Effector memory CD4-positive, alpha-beta T cell (primary cell): ENCODE results near the gene CCNL2.

Experiments
- DNase-seq, 3 donors: peaks; one replicate each; pipeline ENCODE4 v3.0.0-alpha.2; 2020
- H3K27ac ChIP-seq: 2 replicates; pipeline ENCODE4 v1.7.0; 2013; ENCODE audit warnings: mild to moderate bottlenecking, low read length, moderate library complexity; ENCODE audit not compliant: insufficient read depth, poor library complexity, severe bottlenecking
- H3K27me3 ChIP-seq: replicated peaks from 2 replicates; pipeline ENCODE4 v1.7.0; 2013; ENCODE audit warnings: mild to moderate bottlenecking, low read length; ENCODE audit not compliant: insufficient read depth, control insufficient read depth, poor library complexity, severe bottlenecking
- H3K36me3 ChIP-seq: 2 replicates; pipeline ENCODE4 v1.7.0; 2013; ENCODE audit warnings: mild to moderate bottlenecking, low read length, moderate library complexity; ENCODE audit not compliant: control insufficient read depth, insufficient read depth
- H3K4me1 ChIP-seq: 2 replicates; pipeline ENCODE4 v1.7.0; 2013; ENCODE audit warnings: low read length, mild to moderate bottlenecking; ENCODE audit not compliant: control insufficient read depth, insufficient read depth, poor library complexity, severe bottlenecking
- H3K4me3 ChIP-seq: 2 replicates; pipeline ENCODE4 v1.7.0; 2013; ENCODE audit warnings: low read length, low read depth, mild to moderate bottlenecking; ENCODE audit not compliant: insufficient read depth, poor library complexity, severe bottlenecking
- H3K9me3 ChIP-seq: 2 replicates; pipeline ENCODE4 v1.7.0; 2013; ENCODE audit warnings: mild to moderate bottlenecking, low read length, moderate library complexity; ENCODE audit not compliant: control insufficient read depth

CCNL2 gene

DNA sequence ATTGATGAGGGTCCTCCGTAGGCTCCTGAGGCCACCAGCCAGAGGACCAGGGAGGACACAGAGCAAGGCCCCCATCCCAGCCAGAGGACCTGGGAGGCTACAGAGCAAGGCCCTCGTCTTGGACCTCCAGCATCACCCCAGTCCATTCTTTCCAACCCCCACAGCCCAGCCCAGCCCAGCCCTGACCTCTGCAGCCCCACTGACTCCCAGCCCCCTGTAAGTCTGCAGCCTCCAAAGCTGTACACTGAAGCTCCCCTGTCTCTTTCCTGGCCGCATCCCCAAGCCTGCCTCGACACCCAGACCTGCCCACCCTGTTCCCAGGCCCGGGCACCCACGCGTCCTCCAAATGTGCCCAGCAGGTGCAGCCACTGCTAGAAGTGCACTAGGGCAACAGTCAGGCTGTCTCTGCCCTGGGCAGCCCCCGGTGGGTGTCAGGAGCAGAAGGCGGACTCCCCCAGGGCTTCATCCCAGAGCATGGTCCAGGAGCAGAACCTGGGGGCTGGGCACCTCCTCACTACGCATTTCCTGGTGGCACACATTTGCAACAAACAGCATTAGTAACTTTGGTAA is 52.0 kb downstream of the CCNL2 start:
- Histone ChIP-seq H3K4me1 (peaks cover 18% of the 10 kb centered on the region), H3K4me3 (no peak overlapping the region), H3K36me3 (no peaks in the 10 kb centered on the region), H3K27ac (no peak overlapping the region), H3K9me3 (no peaks in the 10 kb centered on the region), H3K27me3 (peaks cover under 1% of the 10 kb centered on the region)
- no peak for DNase-seq

GRCh38 chr1:1346501-1346890 is 52.6 kb downstream of the CCNL2 start:
- Histone ChIP-seq H3K27ac (no peak overlapping the region), H3K9me3 (no peaks in the 10 kb centered on the region), H3K36me3 (no peaks in the 10 kb centered on the region), H3K27me3 (no peaks in the 10 kb centered on the region), H3K4me3 (no peak overlapping the region), H3K4me1 (peaks cover 18% of the 10 kb centered on the region)
- no peak for DNase-seq

DNA sequence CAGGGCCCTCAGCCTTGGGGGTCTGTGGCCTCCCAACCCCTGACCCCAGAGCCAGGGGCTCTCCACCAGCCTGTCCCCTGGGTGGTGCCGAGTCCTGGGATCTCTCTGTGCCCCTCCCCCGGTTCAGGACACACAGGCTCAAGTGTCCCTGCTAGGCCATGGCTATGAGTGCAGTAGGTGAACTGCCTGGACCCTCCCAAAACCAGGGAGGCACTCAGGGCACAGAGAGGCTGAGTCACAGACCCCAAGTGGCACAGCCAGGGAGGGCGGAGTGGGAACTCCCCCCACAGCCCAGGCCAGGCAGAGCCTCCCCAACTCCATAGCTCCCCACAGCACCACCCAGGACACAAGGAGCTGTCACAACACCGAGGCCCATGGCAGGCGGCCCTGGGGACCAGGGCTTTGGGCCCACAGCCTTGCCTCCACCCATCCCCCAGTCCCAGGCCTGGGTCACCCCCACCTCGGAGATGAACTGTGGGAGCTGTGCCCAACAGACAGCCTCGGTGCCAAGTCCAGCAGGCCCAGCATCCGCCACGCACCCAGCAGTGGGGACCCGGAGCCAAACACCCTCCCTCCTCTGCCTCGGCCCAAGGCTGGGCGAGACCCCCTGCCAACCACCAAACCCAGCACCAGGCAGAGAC is 53.2 kb downstream of the CCNL2 start:
- Histone ChIP-seq H3K4me3 (no peak overlapping the region), H3K36me3 (no peaks in the 10 kb centered on the region), H3K27ac (no peak overlapping the region), H3K4me1 (peaks cover 18% of the 10 kb centered on the region), H3K27me3 (no peaks in the 10 kb centered on the region), H3K9me3 (no peaks in the 10 kb centered on the region)
- no peak for DNase-seq

GRCh38 chr1:1345384-1345783 is 53.8 kb downstream of the CCNL2 start:
- no peaks in the 10 kb centered on the region for H3K36me3 ChIP-seq
- H3K4me1 ChIP-seq = peaks cover 18% of the 10 kb centered on the region
- no peaks in the 10 kb centered on the region for H3K9me3 ChIP-seq
- no peak for DNase-seq
- no peak overlapping the region for H3K27ac ChIP-seq
- H3K4me3 ChIP-seq = no peak overlapping the region
- no peaks in the 10 kb centered on the region for H3K27me3 ChIP-seq

DNA sequence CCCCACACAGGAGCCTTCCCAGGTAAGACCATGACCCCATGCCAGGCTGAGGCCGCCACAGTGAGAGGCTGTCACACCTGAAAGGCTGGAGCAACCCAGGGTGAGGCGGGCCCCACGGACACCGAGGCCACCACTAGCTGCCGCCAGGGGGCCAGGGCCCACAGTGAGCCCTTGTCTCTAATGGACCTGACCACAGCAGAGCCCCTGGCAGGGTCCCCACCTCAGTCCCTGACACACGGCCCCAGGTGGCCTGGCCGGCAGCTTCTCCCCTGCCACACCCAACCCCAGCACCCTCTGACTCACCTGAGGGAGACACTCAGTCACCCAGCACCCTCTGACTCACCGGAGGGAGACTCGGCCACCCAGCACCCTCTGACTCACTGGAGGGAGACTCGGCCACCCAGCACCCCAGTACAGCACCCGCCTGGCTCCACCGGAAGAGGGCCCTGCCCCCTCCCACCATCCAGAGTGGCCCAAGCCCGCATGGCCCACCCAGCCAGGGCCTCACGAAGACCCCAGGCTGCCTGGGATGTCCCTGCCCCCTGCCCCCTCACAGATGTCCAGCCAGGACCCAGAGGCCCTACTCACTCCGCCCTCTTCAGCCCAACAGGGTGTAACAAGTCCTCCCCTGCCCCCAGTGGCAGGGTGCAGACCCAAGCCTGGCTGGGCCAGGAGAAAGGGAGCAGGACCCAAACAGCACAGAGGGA is 54.3 kb downstream of the CCNL2 start:
- peaks cover 5% of the 10 kb centered on the region for H3K36me3 ChIP-seq
- H3K4me1 ChIP-seq = peaks cover 17% of the 10 kb centered on the region
- H3K27ac ChIP-seq = no peak overlapping the region
- DNase-seq = peak in 1 of 3 donors; percentile 29
- no peak overlapping the region for H3K4me3 ChIP-seq
- no peaks in the 10 kb centered on the region for H3K9me3 ChIP-seq
- no peaks in the 10 kb centered on the region for H3K27me3 ChIP-seq

- Histone ChIP-seq H3K36me3 (peaks cover 9% of the 10 kb centered on the region), H3K9me3 (no peaks in the 10 kb centered on the region), H3K4me1 (peaks cover 16% of the 10 kb centered on the region), H3K27me3 (no peaks in the 10 kb centered on the region), H3K27ac (no peak overlapping the region), H3K4me3 (no peak overlapping the region)
- DNase-seq = no peak
Measured at GRCh38 chr1:1343811-1344421, 55.2 kb downstream of the CCNL2 start.

DNA sequence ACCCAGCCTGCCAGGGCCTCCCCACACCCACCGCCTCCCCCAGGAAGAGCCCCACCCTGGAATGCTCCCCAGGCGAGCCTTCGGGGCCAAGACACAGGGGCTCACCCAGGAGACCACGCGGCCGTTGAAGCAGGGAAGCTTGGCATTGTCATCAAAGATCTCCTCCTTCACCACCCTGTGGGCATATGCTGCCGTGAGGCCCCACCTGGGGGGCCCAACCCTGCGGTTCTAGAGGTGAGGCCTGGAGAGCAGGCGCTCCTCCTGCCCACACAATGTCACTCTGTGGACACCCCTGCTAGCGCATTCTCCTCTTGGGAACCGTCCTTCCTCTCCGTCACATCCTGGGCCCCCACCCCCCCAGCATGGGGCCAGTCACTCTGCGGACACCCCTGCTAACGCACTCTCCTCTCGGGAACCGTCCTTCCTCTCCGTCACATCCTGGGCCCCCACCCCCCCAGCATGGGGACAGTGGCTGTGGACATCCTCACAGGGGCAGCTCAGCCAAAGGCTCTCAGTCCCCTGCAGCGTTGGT is 56.5 kb downstream of the CCNL2 start:
- no peaks in the 10 kb centered on the region for H3K9me3 ChIP-seq
- peaks cover 11% of the 10 kb centered on the region for H3K36me3 ChIP-seq
- DNase-seq = no peak
- H3K4me1 ChIP-seq = peaks cover 7% of the 10 kb centered on the region
- H3K27ac ChIP-seq = no peak overlapping the region
- no peak overlapping the region for H3K4me3 ChIP-seq
- no peaks in the 10 kb centered on the region for H3K27me3 ChIP-seq

DNA sequence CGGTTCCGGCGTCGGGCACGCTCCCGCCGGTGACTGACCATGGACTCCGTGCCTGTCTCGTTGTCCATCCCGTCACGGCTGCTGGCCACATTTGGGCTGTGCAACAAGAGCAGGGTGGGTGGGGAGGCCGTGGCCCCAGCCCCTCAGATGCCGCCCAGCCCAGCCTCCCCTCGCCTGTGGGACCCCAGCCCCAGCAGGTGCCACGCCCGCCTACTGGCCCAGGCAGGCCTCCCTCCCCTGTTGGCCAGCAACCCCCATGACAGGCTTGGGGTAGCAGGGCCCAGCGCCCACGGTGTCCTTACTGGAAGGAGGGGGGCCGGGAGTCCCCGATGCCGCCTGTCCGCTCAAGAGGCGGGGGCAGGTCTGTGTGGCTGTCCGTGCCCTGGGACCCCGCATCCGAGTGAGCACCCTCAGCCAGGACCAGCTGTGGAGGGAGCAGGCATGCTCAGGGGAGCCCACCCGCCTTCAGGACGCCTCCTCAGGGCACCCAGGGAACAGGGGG is 57.0 kb downstream of the CCNL2 start:
- DNase-seq = no peak
- no peaks in the 10 kb centered on the region for H3K9me3 ChIP-seq
- peaks cover 2% of the 10 kb centered on the region for H3K4me1 ChIP-seq
- H3K27ac ChIP-seq = no peak overlapping the region
- peaks cover 11% of the 10 kb centered on the region for H3K36me3 ChIP-seq
- no peaks in the 10 kb centered on the region for H3K27me3 ChIP-seq
- H3K4me3 ChIP-seq = no peak overlapping the region

GRCh38 chr1:1341549-1342021 is 57.5 kb downstream of the CCNL2 start:
- no peak for DNase-seq

More at GRCh38 chr1:1341549-1342021, 57.5 kb downstream of the CCNL2 start:
- Histone ChIP-seq H3K9me3 (no peaks in the 10 kb centered on the region), H3K36me3 (peaks cover 11% of the 10 kb centered on the region), H3K27ac (no peak overlapping the region), H3K4me3 (no peak overlapping the region), H3K27me3 (no peaks in the 10 kb centered on the region), H3K4me1 (no peaks in the 10 kb centered on the region)
